MM.1S (cell line): ENCODE results near the gene MARK3.

Experiments
- DNase-seq: peaks from one replicate; pipeline ENCODE4 v3.0.0-alpha.2; 2015
- H2AFZ ChIP-seq: fragments of 300-600 bp; sonication (generic); 2 replicates; pipeline ENCODE4 v1.6.0; 2016; ENCODE audit warnings: antibody characterized with exemption, low read length
- H3F3A ChIP-seq: fragments of 300-600 bp; sonication (generic); 2 replicates; pipeline ENCODE4 v1.6.1; 2016; ENCODE audit warnings: mild to moderate bottlenecking, antibody characterized with exemption, low read length, moderate library complexity, mixed read lengths; ENCODE audit not compliant: insufficient read depth
- H3K27ac ChIP-seq: fragments of 300-600 bp; sonication (generic); 2 replicates; pipeline ENCODE4 v1.5.1; 2016; ENCODE audit warnings: mild to moderate bottlenecking, low read length
- H3K27me3 ChIP-seq: fragments of 300-600 bp; sonication (generic); replicated peaks from 2 replicates; pipeline ENCODE4 v1.6.0; 2016; ENCODE audit warnings: low read length; ENCODE audit not compliant: insufficient read depth
- H3K36me3 ChIP-seq: fragments of 300-600 bp; sonication (generic); replicated peaks from 2 replicates; pipeline ENCODE4 v1.6.1; 2016; ENCODE audit warnings: mild to moderate bottlenecking, low read length, mixed read lengths; ENCODE audit not compliant: insufficient read depth
- H3K4me1 ChIP-seq: fragments of 300-600 bp; sonication (generic); 2 replicates; pipeline ENCODE4 v1.6.1; 2016; ENCODE audit warnings: low read length, mixed read lengths
- H3K4me2 ChIP-seq: fragments of 300-600 bp; sonication (generic); 2 replicates; pipeline ENCODE4 v1.6.0; 2016; ENCODE audit warnings: low read depth, low read length
- H3K4me3 ChIP-seq: fragments of 300-600 bp; sonication (generic); 2 replicates; pipeline ENCODE4 v1.5.1; 2016; ENCODE audit warnings: low read length, mixed read lengths
- H3K79me2 ChIP-seq: fragments of 300-600 bp; sonication (generic); 2 replicates; pipeline ENCODE4 v1.6.1; 2016; ENCODE audit warnings: mixed run types, low read length, mixed read lengths
- H3K9ac ChIP-seq: fragments of 300-600 bp; sonication (generic); 2 replicates; pipeline ENCODE4 v1.6.1; 2016; ENCODE audit warnings: low read length, mixed read lengths
- H3K9me2 ChIP-seq: fragments of 300-600 bp; sonication (generic); replicated peaks from 2 replicates; pipeline ENCODE4 v1.6.1; 2016; ENCODE audit warnings: mild to moderate bottlenecking, low read length, mixed read lengths; ENCODE audit not compliant: insufficient read depth
- H3K9me3 ChIP-seq: fragments of 300-600 bp; sonication (generic); replicated peaks from 2 replicates; pipeline ENCODE4 v1.6.1; 2016; ENCODE audit warnings: mild to moderate bottlenecking, low read length, mixed read lengths; ENCODE audit not compliant: insufficient read depth
- H4K20me1 ChIP-seq: fragments of 300-600 bp; sonication (generic); 2 replicates; pipeline ENCODE4 v1.6.1; 2016; ENCODE audit warnings: mild to moderate bottlenecking, low read length, moderate library complexity, mixed read lengths; ENCODE audit not compliant: insufficient read depth
- CTCF ChIP-seq: fragments of 300-600 bp; sonication (generic); IDR thresholded peaks from 2 replicates; pipeline ENCODE4 v1.5.1; 2016; ENCODE audit warnings: antibody characterized with exemption, low read length, mixed read lengths
- EZH2 ChIP-seq: fragments of 300-600 bp; sonication (generic); optimal IDR thresholded peaks from 2 replicates; pipeline ENCODE3; 2017; ENCODE audit warnings: low read depth, mild to moderate bottlenecking, antibody characterized with exemption, low read length, mixed read lengths
- EZH2phosphoT487 ChIP-seq: fragments of 300-600 bp; sonication (generic); IDR thresholded peaks from 2 replicates; pipeline ENCODE4 v1.6.1; 2018; ENCODE audit warnings: antibody characterized with exemption, low read length

The MARK3 gene

GRCh38 chr14:103548463-103549351 lies 163.5 kb downstream of the MARK3 start:
- no peak for DNase-seq
- no peaks in the 10 kb centered on the region for H3K4me1 ChIP-seq
- no peak overlapping the region for H3K27ac ChIP-seq
- no peaks in the 10 kb centered on the region for H3K27me3 ChIP-seq
- no peaks in the 10 kb centered on the region for H3F3A ChIP-seq
- no peaks in the 10 kb centered on the region for H3K79me2 ChIP-seq
- no peaks in the 10 kb centered on the region for H3K36me3 ChIP-seq
- H3K4me3 ChIP-seq, result no peak overlapping the region
- H3K9me3 ChIP-seq, result no peaks in the 10 kb centered on the region
- H2AFZ ChIP-seq, result no peak overlapping the region
- H4K20me1 ChIP-seq, result no peaks in the 10 kb centered on the region
- TF ChIP-seq CTCF (no peak), EZH2 (no peak), EZH2phosphoT487 (no peak)
- H3K9ac ChIP-seq, result no peak overlapping the region
- H3K4me2 ChIP-seq, result no peak overlapping the region
- no peaks in the 10 kb centered on the region for H3K9me2 ChIP-seq

- H3K27ac ChIP-seq, result no peak overlapping the region
- H3K9ac ChIP-seq, result no peak overlapping the region
- TF ChIP-seq EZH2phosphoT487 (no peak), EZH2 (no peak), CTCF (no peak)
- no peaks in the 10 kb centered on the region for H3K27me3 ChIP-seq
- no peaks in the 10 kb centered on the region for H3K4me1 ChIP-seq
- H3K9me3 ChIP-seq, result no peaks in the 10 kb centered on the region
- no peaks in the 10 kb centered on the region for H4K20me1 ChIP-seq
- no peak for DNase-seq
- H2AFZ ChIP-seq, result no peak overlapping the region
- no peaks in the 10 kb centered on the region for H3F3A ChIP-seq
- no peak overlapping the region for H3K4me3 ChIP-seq
- H3K4me2 ChIP-seq, result no peak overlapping the region
- no peaks in the 10 kb centered on the region for H3K9me2 ChIP-seq
- no peaks in the 10 kb centered on the region for H3K36me3 ChIP-seq
- H3K79me2 ChIP-seq, result no peaks in the 10 kb centered on the region
Measured at GRCh38 chr14:103549361-103550311, 164.4 kb downstream of the MARK3 start.

GRCh38 chr14:103550451-103551337 lies 165.5 kb downstream of the MARK3 start:
- no peak for DNase-seq
- H4K20me1 ChIP-seq, result no peaks in the 10 kb centered on the region
- H3K27me3 ChIP-seq, result no peaks in the 10 kb centered on the region
- no peak overlapping the region for H2AFZ ChIP-seq
- H3K79me2 ChIP-seq, result no peaks in the 10 kb centered on the region
- H3K27ac ChIP-seq, result no peak overlapping the region
- H3K4me1 ChIP-seq, result no peaks in the 10 kb centered on the region
- H3K9me3 ChIP-seq, result no peaks in the 10 kb centered on the region
- no peak overlapping the region for H3K9ac ChIP-seq
- no peaks in the 10 kb centered on the region for H3K9me2 ChIP-seq
- H3K4me2 ChIP-seq, result no peak overlapping the region
- no peaks in the 10 kb centered on the region for H3F3A ChIP-seq
- H3K4me3 ChIP-seq, result no peak overlapping the region
- no peaks in the 10 kb centered on the region for H3K36me3 ChIP-seq
- TF ChIP-seq CTCF, result no peak
- no peak for TF ChIP-seq EZH2phosphoT487
- no peak for TF ChIP-seq EZH2
